ENCODE results near the gene CCL1. TPM values are rescaled to one million over a fixed set of nuclear protein-coding genes. Genes with fewer than 3 reads are reported as not detected.

CCL1 gene
- total RNA-seq, 1 donor from 2014 or later: not detected

- H3K36me3 ChIP-seq: no peaks in the 10 kb centered on the region
- peak overlapping the region; percentile 80 for H3K27ac ChIP-seq (replicated peaks)
- intact Hi-C loops (cut with micrococcal nuclease): no loop called here
- TF ChIP-seq, protein P1, sequence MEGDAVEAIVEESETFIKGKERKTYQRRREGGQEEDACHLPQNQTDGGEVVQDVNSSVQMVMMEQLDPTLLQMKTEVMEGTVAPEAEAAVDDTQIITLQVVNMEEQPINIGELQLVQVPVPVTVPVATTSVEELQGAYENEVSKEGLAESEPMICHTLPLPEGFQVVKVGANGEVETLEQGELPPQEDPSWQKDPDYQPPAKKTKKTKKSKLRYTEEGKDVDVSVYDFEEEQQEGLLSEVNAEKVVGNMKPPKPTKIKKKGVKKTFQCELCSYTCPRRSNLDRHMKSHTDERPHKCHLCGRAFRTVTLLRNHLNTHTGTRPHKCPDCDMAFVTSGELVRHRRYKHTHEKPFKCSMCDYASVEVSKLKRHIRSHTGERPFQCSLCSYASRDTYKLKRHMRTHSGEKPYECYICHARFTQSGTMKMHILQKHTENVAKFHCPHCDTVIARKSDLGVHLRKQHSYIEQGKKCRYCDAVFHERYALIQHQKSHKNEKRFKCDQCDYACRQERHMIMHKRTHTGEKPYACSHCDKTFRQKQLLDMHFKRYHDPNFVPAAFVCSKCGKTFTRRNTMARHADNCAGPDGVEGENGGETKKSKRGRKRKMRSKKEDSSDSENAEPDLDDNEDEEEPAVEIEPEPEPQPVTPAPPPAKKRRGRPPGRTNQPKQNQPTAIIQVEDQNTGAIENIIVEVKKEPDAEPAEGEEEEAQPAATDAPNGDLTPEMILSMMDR (IDR thresholded peaks at IDR 0.05; ENCODE audit: borderline replicate concordance): no peak
- H3K9me3 ChIP-seq (replicated peaks): no peaks in the 10 kb centered on the region
- DNase-seq: no peak
- H3K4me1 ChIP-seq: peaks cover 41% of the 10 kb centered on the region
- no peaks in the 10 kb centered on the region for H3K27me3 ChIP-seq (ENCODE audit: low read depth)
- H3K4me3 ChIP-seq: no peak overlapping the region
Observed at GRCh38 chr17:34314279-34314678, 48.8 kb downstream of the CCL1 start.

DNA sequence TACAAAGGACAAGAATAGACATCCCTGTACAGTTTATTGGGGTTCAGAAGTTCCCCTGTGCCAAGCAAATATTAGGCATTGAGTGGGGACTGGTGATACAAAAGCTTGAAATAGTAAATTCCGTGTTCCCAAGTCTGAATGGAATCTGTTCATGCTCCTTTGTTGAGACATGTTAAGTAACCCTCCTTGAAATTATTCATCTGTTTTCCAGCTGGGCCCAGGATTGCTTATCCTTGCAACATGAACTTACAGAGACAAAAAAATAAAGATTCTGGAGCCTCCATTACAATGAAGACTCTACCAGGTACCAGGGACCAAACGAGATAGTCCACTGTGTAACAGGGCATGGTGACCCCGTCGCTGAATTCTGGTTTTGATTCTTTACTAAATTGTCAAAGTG, 49.9 kb downstream of the CCL1 start:
- H3K9me3 ChIP-seq (replicated peaks): no peaks in the 10 kb centered on the region
- peak overlapping the region; percentile 80 for H3K27ac ChIP-seq (replicated peaks)
- no peaks in the 10 kb centered on the region for H3K36me3 ChIP-seq
- H3K27me3 ChIP-seq (ENCODE audit: low read depth): no peaks in the 10 kb centered on the region
- intact Hi-C loops (cut with micrococcal nuclease): no loop called here
- peaks cover 44% of the 10 kb centered on the region for H3K4me1 ChIP-seq
- H3K4me3 ChIP-seq: no peak overlapping the region
- DNase-seq: no peak
- TF ChIP-seq, protein P1 (IDR thresholded peaks at IDR 0.05; ENCODE audit: borderline replicate concordance): no peak

DNA sequence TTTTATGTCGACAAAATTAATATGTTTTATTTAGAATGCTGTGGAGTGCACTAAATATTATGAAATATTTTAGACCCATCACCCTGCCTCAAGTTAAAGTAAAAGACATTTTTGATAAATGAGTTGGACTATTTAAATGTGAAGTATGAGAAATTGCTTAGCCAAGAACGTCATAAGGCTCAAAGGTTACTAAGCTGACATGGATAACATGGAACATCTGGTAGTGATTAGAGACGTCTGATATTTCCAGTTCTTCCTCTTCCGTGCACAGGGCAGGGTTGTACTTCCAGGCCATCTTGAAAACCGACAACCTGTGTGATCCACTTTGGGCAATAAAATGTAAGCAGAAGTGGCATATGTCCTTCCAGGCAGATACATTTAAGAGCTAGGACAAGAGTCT, 51.0 kb downstream of the CCL1 start:
- TF ChIP-seq, protein P1 (IDR thresholded peaks at IDR 0.05; ENCODE audit: borderline replicate concordance): no peak
- Histone ChIP-seq H3K4me1 (peaks cover 55% of the 10 kb centered on the region), H3K27me3 (ENCODE audit: low read depth) (no peaks in the 10 kb centered on the region), H3K27ac (replicated peaks) (peak overlapping the region; percentile 80), H3K36me3 (no peaks in the 10 kb centered on the region), H3K4me3 (no peak overlapping the region), H3K9me3 (replicated peaks) (no peaks in the 10 kb centered on the region)
- DNase-seq: no peak
- intact Hi-C loops (cut with micrococcal nuclease): no loop called here

GRCh38 chr17:34311291-34311690, 51.7 kb downstream of the CCL1 start:
- Histone ChIP-seq H3K4me1 (peaks cover 62% of the 10 kb centered on the region), H3K4me3 (no peak overlapping the region), H3K36me3 (no peaks in the 10 kb centered on the region), H3K27me3 (ENCODE audit: low read depth) (no peaks in the 10 kb centered on the region), H3K9me3 (replicated peaks) (no peaks in the 10 kb centered on the region), H3K27ac (replicated peaks) (peak overlapping the region; percentile 80)
- TF ChIP-seq, protein P1 (IDR thresholded peaks at IDR 0.05; ENCODE audit: borderline replicate concordance): no peak
- intact Hi-C loops (cut with micrococcal nuclease): no loop called here
- DNase-seq: no peak

Other genes with a start within 250 kb of the CCL1 start
- 24.3 TPM for gene CCL2, start 107.9 kb downstream of the CCL1 start, total RNA-seq
- not detected for gene CCL7, start 93.0 kb downstream of the CCL1 start, total RNA-seq
- gene CCL11, start 77.5 kb downstream of the CCL1 start, total RNA-seq: 3.8 TPM
- 0.41 TPM for gene CCL8, start 43.8 kb downstream of the CCL1 start, total RNA-seq
- gene CCL13, start 6.8 kb downstream of the CCL1 start, total RNA-seq: 0.74 TPM
- gene TMEM132E, start 216.3 kb upstream of the CCL1 start, total RNA-seq: 0.05 TPM